Measurements from ENCODE around the gene ARHGEF4. TPM values are rescaled to one million over a fixed set of nuclear protein-coding genes. Genes with fewer than 3 reads are reported as not detected.

The ARHGEF4 gene
- total and polyA plus RNA-seq, 7 donors = 1.7 to 32.4 (median 17.2) TPM; not detected in 1

GRCh38 chr2:130825231-130825965 is 11.3 kb upstream of the ARHGEF4 start:
- Histone ChIP-seq H3K36me3 (no peaks in the 10 kb centered on the region), H3K4me1 (peaks cover 0 to 6% (median 4%) of the 10 kb centered on the region in 4 donors), H3K27ac (no peak overlapping the region), H3K4me3 (no peak overlapping the region), H3K9me3 (no peaks in the 10 kb centered on the region), H3K27me3 (no peaks in the 10 kb centered on the region)
- DNase-seq = no peak
- intact Hi-C loops (cut with DNase I) = no loop called here
- 84 to 86% methylated on average over 16 of the region's 16 CpGs for WGBS, 2 donors
- TF ChIP-seq EP300 (IDR thresholded peaks at IDR 0.05) (no peak), POLR2A (IDR thresholded peaks at IDR 0.05) (no peak), POLR2AphosphoS5 (IDR thresholded peaks at IDR 0.05) (no peak), CTCF (IDR thresholded peaks at IDR 0.05) (no peak)

GRCh38 chr2:130825966-130826253 is 10.8 kb upstream of the ARHGEF4 start:
- intact Hi-C loops (cut with DNase I) = no loop called here
- no peak for DNase-seq
- peaks cover 0 to under 1% (median 0%) of the 10 kb centered on the region in 4 donors for H3K4me1 ChIP-seq
- no peak overlapping the region for H3K27ac ChIP-seq
- no peak overlapping the region for H3K4me3 ChIP-seq
- H3K36me3 ChIP-seq = no peaks in the 10 kb centered on the region
- H3K9me3 ChIP-seq = no peaks in the 10 kb centered on the region
- TF ChIP-seq CTCF (IDR thresholded peaks at IDR 0.05) = no peak
- no peak for TF ChIP-seq POLR2AphosphoS5 (IDR thresholded peaks at IDR 0.05)
- TF ChIP-seq POLR2A (IDR thresholded peaks at IDR 0.05) = no peak
- no peak for TF ChIP-seq EP300 (IDR thresholded peaks at IDR 0.05)
- 88 to 91% methylated on average over 13 of the region's 13 CpGs for WGBS, 2 donors
- no peaks in the 10 kb centered on the region for H3K27me3 ChIP-seq

- no peak overlapping the region for H3K27ac ChIP-seq
- TF ChIP-seq EP300 (IDR thresholded peaks at IDR 0.05) (no peak), POLR2A (IDR thresholded peaks at IDR 0.05) (no peak), POLR2AphosphoS5 (IDR thresholded peaks at IDR 0.05) (no peak), CTCF (IDR thresholded peaks at IDR 0.05) (no peak)
- WGBS, 2 donors = 53 to 82% methylated on average over 12 of the region's 12 CpGs
Observed at GRCh38 chr2:130826419-130826818, 10.3 kb upstream of the ARHGEF4 start.

GRCh38 chr2:130826821-130827501 is 9.8 kb upstream of the ARHGEF4 start:
- 70 to 71% methylated on average over 7 of the region's 7 CpGs for WGBS, 2 donors
- Histone ChIP-seq H3K27ac (no peak overlapping the region), H3K9me3 (no peaks in the 10 kb centered on the region), H3K4me3 (no peak overlapping the region), H3K27me3 (peaks cover 0 to 2% (median 0%) of the 10 kb centered on the region in 3 donors), H3K4me1 (no peaks in the 10 kb centered on the region), H3K36me3 (no peaks in the 10 kb centered on the region)
- no peak for DNase-seq
- no peak for TF ChIP-seq EP300 (IDR thresholded peaks at IDR 0.05)
- TF ChIP-seq POLR2A (IDR thresholded peaks at IDR 0.05) = no peak
- TF ChIP-seq POLR2AphosphoS5 (IDR thresholded peaks at IDR 0.05) = no peak
- TF ChIP-seq CTCF (IDR thresholded peaks at IDR 0.05) = no peak
- intact Hi-C loops (cut with DNase I) = no loop called here

More at GRCh38 chr2:130826419-130826818, 10.3 kb upstream of the ARHGEF4 start:
- H3K9me3 ChIP-seq = no peaks in the 10 kb centered on the region
- H3K4me3 ChIP-seq = no peak overlapping the region
- H3K4me1 ChIP-seq = no peaks in the 10 kb centered on the region
- H3K27me3 ChIP-seq = no peaks in the 10 kb centered on the region
- intact Hi-C loops (cut with DNase I) = no loop called here
- no peaks in the 10 kb centered on the region for H3K36me3 ChIP-seq
- no peak for DNase-seq

All from sigmoid colon (tissue), 7 donors.